Lower leg skin (tissue), 4 donors: ENCODE data around the gene LLGL1. TPM values are rescaled to one million over a fixed set of nuclear protein-coding genes. Genes with fewer than 3 reads are reported as not detected.

Experiments used
- DNase-seq, 2 donors: peaks; one replicate each; pipeline ENCODE4 v3.0.0-alpha.2; 2019; ENCODE audit warnings: low spot score in 2 of 2
- H3K4me3 ChIP-seq: fragments of 200-600 bp; sonication (generic); 2 replicates; pipeline ENCODE4 v1.5.1; 2017; ENCODE audit warnings: mild to moderate bottlenecking, low read depth; ENCODE audit not compliant: poor library complexity, severe bottlenecking
- POLR2A ChIP-seq, 2 donors: fragments of 450-650 bp; IDR thresholded peaks; one replicate each; pipeline ENCODE4 v1.6.1; 2016 to 2017; ENCODE audit warnings: antibody characterized with exemption in 2 of 2, mild to moderate bottlenecking in 1 of 2, moderate library complexity in 1 of 2
- WGBS, 2 donors: methylation state at CpG; one replicate each; pipeline ENCODE4 v1.1.5; 2018; 5-methylcytosine and 5-hydroxymethylcytosine counted together
- intact Hi-C: fragments of 100-400 bp; cut with DNase I; formaldehyde crosslinking; loops from one replicate; pipeline ENCODE4 v1.15.0; 2023; ENCODE audit warnings: low total_unique reads
- total RNA-seq, 4 donors: library from RNA; depleted of rRNA; stranded (reverse); fragments of >200 nt; gene quantifications; one replicate each; pipeline ENCODE4 v1.1.0, GENCODE V29; 2016
- TF ChIP-seq, protein P1 (sequence below), 3 donors: fragments of 450-650 bp; IDR thresholded peaks; one replicate each; pipeline ENCODE4 v1.5.1; 2016; ENCODE audit warnings: antibody characterized with exemption in 3 of 3, mild to moderate bottlenecking in 3 of 3, moderate library complexity in 2 of 3

Gene LLGL1
- total RNA-seq, 4 donors from 2014 or later = 24.5 to 32.7 (median 29.3) TPM

DNA sequence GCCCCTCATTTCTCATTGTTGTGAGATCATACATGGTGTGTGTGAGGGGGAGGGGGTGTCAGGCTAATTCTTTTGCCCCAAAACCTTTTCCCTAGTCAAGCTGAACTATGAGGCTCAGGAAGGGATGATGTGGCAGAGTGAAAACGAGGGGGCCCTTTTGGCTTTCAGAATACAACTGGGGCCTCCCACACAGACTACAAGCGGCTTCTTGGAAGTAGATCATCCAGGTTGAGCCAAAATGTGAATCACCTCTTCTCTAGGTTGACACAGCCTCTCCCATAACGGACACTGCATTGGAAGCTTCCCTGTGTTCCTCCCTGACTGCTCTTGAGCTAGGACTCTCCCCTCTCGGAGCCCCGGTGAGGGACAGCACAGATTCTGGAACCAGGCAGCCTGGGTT is 44.1 kb upstream of the LLGL1 start:
- DNase-seq = no peak
- H3K4me3 ChIP-seq = no peak overlapping the region
- intact Hi-C loops = no loop called here
- TF ChIP-seq, protein P1, sequence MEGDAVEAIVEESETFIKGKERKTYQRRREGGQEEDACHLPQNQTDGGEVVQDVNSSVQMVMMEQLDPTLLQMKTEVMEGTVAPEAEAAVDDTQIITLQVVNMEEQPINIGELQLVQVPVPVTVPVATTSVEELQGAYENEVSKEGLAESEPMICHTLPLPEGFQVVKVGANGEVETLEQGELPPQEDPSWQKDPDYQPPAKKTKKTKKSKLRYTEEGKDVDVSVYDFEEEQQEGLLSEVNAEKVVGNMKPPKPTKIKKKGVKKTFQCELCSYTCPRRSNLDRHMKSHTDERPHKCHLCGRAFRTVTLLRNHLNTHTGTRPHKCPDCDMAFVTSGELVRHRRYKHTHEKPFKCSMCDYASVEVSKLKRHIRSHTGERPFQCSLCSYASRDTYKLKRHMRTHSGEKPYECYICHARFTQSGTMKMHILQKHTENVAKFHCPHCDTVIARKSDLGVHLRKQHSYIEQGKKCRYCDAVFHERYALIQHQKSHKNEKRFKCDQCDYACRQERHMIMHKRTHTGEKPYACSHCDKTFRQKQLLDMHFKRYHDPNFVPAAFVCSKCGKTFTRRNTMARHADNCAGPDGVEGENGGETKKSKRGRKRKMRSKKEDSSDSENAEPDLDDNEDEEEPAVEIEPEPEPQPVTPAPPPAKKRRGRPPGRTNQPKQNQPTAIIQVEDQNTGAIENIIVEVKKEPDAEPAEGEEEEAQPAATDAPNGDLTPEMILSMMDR (IDR thresholded peaks at IDR 0.05) = no peak
- TF ChIP-seq POLR2A (IDR thresholded peaks at IDR 0.05) = no peak
- 47 to 59% methylated on average over 5 of the region's 5 CpGs for WGBS, 2 donors

DNA sequence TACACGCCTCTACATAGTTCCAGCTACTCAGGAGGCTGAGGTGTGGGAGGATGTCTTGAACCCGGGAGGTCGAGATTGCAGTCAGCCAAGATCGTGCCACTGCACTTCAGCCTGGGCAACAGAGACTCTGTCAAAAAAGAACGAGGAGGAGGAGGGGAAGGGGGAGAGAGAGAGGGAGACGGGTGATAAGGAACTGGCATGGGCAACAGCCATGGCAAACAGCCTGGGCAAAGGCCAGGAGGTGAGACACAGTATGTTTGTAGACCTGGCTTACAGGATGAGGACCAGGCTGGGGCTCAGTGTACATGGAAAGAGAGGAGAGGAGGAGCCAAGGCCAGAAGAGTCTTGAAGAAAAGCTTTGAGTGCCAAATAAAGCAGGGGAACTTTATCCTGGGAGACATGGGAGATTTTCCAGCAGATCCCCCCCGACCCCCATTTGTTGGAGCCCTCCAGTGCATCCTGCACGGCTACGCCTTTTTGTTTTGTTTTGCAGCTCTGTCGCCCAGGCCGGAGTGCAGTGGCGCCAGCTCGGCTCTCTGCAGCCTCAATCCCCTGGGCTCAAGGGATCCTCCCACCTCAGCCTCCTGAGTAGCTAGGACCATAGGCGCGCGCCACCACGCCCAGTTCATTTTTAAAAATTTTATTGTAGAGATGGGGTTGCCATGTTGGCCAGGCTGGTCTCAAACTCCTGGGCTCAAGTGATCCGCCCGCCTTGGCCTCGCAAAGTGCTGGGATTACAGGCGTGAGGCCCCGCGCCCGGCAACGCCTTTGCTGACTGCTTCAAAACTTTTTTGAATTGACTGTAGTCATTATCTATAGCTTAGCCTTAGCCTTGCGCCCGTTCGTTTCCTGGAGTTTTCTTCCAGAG is 43.1 kb upstream of the LLGL1 start:
- no peak for DNase-seq
- H3K4me3 ChIP-seq = peak overlapping the region; percentile 29
- 12 to 14% methylated on average over 28 of the region's 28 CpGs for WGBS, 2 donors
- TF ChIP-seq, protein P1 (IDR thresholded peaks at IDR 0.05) = no peak
- TF ChIP-seq POLR2A (IDR thresholded peaks at IDR 0.05) = no peak
- intact Hi-C loops = no loop called here

DNA sequence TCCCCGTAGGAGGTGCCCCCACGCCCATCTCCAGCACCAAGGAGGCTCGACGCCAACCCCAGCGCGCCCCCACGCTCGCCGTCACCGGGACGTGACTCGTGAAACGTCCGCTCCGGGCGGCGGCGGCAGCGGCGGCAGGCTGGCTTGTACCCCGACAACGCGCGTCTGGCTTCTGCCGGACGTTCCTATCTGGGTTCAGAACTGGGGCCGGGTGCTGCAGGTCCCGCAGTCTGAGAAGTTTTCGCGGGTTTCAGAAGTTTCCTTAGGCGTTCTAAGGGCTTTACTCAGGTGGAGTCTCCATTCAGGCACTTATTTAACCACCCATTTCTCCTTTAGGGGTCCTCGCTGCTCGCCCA is 42.5 kb upstream of the LLGL1 start:
- intact Hi-C loops = no loop called here
- WGBS, 2 donors = 1 to 2% methylated on average over 17 to 33 of the region's 33 CpGs
- DNase-seq = peak; percentile 77 to 97
- peak overlapping the region; percentile 29 for H3K4me3 ChIP-seq
- TF ChIP-seq, protein P1 (IDR thresholded peaks at IDR 0.05) = no peak
- TF ChIP-seq POLR2A (IDR thresholded peaks at IDR 0.05) = no peak

DNA sequence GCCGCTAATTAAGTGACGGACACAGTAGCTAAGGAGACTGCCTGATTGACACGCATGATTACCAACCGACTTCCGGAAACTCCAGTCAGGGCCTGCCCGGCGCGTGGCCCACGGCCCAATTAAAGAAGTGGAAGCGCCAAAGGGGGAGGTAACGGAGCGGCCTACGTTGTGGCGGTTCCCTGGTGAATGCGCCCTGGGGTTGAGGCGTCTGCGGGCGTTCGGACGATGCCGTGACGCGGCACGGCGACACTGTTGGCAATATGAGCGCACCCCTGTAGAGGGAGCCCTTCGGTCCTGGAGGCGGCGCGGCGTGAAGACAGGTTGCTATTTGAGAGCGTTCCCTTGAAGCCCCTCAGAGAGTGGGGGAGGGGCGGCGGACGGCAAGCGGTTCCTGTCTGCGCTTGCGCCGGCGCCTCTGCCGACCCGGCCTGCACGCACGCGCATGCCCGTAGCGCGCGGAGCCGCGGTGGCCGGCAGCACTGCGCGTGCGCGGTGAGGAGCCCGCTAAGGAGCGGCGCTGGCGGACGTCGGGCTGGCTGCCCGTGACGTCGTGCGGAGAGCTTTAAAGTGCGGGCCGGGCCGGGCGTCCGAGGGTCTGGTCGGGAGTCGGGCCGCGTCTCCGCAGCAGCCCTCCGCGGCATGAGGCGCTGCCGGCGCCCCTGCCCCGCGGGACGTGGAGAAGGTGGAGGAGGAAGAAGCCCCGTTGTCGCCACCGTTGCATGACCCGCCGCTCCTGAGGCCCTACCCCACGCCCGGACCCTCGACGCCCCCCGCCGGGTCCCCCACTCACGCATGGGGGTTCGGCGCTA is 41.9 kb upstream of the LLGL1 start, which contains the start of gene ALKBH5:
Gene ALKBH5 (plus strand): TSS at position 495 of the 809 bp plus-strand sequence. CDS start 416 bp downstream, outside the sequence.
- peak; percentile 98 to 99 for DNase-seq
- TF ChIP-seq, protein P1 (IDR thresholded peaks at IDR 0.05) = no peak
- TF ChIP-seq POLR2A (IDR thresholded peaks at IDR 0.05) = peak in 1 of 2 donors; percentile 85
- H3K4me3 ChIP-seq = peak within 1 kb of the TSS; percentile 84
- 0% methylated on average over 28 to 79 of the region's 98 CpGs for WGBS, 2 donors
- intact Hi-C loops = no loop called here

DNA sequence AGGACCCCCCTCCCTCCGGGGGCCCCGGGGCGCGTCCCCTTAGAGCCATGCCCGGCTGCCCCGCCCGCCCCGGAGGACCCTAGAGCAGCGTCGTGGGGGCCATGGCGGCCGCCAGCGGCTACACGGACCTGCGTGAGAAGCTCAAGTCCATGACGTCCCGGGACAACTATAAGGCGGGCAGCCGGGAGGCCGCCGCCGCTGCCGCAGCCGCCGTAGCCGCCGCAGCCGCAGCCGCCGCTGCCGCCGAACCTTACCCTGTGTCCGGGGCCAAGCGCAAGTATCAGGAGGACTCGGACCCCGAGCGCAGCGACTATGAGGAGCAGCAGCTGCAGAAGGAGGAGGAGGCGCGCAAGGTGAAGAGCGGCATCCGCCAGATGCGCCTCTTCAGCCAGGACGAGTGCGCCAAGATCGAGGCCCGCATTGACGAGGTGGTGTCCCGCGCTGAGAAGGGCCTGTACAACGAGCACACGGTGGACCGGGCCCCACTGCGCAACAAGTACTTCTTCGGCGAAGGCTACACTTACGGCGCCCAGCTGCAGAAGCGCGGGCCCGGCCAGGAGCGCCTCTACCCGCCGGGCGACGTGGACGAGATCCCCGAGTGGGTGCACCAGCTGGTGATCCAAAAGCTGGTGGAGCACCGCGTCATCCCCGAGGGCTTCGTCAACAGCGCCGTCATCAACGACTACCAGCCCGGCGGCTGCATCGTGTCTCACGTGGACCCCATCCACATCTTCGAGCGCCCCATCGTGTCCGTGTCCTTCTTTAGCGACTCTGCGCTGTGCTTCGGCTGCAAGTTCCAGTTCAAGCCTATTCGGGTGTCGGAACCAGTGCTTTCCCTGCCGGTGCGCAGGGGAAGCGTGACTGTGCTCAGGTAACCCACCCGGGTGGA is 41.0 kb upstream of the LLGL1 start:
- 1% methylated on average over 26 to 58 of the region's 92 CpGs for WGBS, 2 donors
- peak overlapping the region; percentile 84 for H3K4me3 ChIP-seq
- TF ChIP-seq, protein P1 (IDR thresholded peaks at IDR 0.05) = no peak
- no peak for TF ChIP-seq POLR2A (IDR thresholded peaks at IDR 0.05)
- intact Hi-C loops = no loop called here
- peak; percentile 41 to 91 for DNase-seq
